GM08714 (cell line): ENCODE results near the gene CLEC2B.

Experiments
- H3K4me3 ChIP-seq: fragments of 200-500 bp; sonication (Bioruptor generic); 2 replicates; pipeline ENCODE4 v1.5.1; 2014; ENCODE audit warnings: mild to moderate bottlenecking, low read length, inconsistent platforms
- ZNF274 ChIP-seq: IDR thresholded peaks from 2 replicates; pipeline ENCODE4 v1.6.1; 2012; ENCODE audit warnings: mild to moderate bottlenecking, low read depth, low read length

Gene CLEC2B

DNA sequence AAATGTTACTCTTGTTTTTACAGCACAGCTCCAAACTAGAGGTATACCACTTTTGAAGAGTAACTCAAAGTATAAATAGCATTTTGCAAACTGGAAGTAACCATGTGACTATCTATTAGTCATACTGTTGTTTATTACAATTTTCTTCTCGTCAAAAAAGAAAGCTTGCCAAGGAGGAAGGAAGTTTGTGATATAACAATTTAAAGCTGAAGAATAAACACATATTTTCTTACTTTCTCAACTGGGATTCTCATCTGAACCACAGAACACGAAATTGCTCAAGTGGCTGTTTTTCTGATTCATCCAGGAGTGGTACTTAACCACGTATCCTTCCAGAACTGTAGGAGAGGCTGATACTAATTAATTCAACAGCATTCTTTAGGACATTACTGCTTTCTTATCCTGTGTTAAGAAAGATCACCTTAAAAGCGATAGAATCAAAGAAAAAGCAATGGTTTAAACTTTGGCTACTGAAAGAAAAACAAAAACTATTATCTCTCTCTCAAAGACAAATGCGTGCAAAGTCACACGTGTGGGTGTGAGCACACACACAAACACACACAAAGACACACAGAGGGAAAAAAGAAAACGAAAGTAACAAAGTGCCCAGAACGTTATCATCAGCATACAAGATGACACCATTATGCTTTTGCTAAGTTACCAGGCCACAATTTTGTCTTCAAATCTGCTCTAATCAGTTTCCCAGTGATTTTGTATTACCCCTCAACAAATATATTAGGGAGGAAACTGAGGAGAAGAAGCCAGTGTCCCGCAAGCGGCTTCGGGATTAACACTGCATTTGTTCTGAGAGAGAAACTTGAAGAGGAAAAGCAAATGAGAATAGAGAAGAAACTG is at the start of gene CLEC2B:
Gene CLEC2B, minus strand, starts transcription at position 48 of the 855 bp plus-strand sequence.
- TF ChIP-seq ZNF274, result no peak
- H3K4me3 ChIP-seq, result peak within 1 kb of the TSS; percentile 56

DNA sequence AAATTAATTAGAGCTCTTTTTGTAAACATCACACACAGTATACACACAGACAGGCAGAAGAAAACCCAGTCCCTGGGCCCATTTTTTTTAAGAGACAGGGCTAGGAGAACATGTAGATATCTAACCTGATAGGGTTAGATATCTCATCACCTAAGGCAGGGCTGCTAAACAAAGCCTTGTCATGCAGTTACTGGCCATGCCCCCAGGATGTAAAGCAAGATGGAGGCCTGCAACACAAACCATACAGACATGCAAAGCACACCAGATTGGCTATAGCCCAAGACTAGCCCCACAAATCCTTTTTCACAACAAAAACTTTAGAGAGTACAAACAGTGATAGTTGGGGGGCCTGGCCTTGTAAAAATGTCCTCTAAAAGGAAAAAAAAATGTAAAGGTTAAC is 42.6 kb upstream of the CLEC2B start:
- H3K4me3 ChIP-seq, result no peak overlapping the region
- no peak for TF ChIP-seq ZNF274

DNA sequence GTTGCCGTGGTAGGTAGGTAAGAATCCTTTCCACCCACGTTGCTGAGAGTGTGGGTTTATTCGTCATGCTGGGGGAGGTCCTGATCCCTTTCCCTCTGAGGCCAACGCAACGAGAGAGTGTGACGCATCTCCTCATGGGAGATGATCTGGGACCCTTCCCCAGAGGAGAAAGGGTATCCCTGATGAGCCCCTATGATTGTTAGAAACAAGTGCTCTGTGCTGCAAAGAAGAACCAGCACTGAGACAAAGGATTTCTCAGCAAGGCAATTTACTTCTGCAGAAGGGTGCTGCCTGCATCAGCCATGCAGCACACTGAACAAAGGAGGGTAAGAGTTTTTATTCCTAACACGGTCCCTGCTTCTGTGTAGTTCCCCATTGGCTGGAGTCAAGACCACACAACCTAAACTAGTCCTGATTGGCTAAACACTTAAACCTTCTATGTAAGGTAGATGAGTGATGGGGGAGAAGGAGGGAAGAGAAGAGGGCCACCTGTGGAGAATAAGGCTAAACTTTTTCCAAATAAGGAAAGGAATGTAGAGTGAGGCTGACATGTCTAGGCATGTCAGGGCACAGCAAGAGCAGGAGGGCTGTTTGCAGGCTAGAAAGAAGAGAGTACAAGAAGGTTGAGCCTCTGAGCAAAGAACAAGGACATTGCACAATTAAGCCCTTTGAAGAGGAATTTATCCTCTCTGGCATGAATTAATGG is 41.7 kb upstream of the CLEC2B start:
- H3K4me3 ChIP-seq, result no peak overlapping the region
- TF ChIP-seq ZNF274, result no peak

DNA sequence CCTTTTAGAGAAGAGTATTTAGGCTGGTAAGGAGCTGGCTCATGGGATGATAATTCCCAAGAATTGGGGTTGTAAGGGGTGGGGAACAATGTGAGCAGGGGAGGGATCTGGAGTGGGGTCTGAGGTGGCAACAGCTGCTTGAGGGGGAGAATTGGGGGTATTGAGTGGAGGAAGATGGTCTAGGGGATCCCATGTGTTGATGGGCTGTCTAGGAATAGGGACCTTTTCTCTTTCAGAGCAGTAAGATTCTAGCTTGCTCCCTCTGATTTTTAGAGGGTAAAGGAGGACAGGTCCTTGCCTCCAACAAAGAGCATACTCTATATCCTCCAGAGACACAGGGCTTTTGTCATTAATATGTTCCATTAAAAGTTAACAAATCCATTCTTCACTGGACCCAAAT is 40.6 kb upstream of the CLEC2B start:
- no peak overlapping the region for H3K4me3 ChIP-seq
- no peak for TF ChIP-seq ZNF274

DNA sequence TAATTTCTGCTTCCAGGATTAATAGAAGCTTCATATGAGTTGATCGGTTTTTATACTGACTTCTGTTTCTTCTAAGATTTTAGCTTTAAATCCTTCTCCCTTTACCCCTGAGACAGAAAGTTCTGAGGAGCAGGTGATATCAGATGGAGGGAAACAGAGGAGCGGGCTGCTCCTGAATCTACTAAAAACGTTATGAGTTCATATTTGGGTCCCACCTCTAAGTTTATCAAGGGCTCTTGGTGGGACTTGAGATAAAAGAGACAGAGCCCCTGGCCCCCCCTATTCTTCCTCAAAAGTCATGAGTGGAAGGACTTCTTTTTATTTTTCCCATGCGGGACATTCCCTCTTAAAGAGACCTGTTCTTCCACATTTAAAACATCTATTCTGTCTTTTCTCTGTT is 39.2 kb upstream of the CLEC2B start:
- no peak overlapping the region for H3K4me3 ChIP-seq
- no peak for TF ChIP-seq ZNF274

DNA sequence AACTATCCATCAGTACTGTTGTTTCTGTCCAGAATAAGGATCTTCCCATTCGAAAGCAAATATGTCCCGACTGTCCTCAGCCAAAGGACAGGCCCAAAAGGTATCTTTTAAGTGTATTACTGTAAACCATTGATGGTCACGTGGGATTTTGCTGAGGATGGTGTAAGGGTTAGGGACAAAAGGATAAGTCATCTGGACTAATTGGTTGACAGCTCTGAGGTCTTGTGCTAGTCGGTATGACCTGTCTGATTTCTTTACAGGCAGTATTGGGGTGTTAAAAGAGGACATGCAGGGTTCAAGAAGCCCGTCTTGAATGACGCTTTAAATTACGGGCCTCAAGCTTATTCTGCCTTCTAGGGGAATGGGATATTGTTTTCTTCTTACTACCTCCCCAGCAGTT is 38.6 kb upstream of the CLEC2B start:
- TF ChIP-seq ZNF274, result no peak
- H3K4me3 ChIP-seq, result no peak overlapping the region

DNA sequence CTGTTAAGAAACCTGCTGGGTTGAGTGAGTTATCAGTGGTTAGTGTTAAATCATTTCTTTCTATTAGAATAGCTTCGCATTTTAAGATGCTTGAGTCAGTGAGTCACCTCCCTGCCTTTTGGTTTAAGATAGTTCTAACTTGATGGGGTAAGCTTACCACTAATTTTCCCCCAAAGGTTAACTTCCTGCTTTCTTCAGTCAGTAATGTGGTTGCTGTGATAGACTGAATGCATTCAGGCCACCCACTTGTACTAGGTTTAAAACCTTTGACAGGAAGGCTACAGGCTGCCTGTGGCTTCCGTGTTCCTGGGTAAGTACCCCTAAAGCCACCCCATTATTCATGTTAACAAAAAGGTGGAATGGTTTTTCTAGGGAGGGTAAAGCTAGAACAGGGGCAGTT is 37.7 kb upstream of the CLEC2B start:
- no peak overlapping the region for H3K4me3 ChIP-seq
- TF ChIP-seq ZNF274, result no peak

DNA sequence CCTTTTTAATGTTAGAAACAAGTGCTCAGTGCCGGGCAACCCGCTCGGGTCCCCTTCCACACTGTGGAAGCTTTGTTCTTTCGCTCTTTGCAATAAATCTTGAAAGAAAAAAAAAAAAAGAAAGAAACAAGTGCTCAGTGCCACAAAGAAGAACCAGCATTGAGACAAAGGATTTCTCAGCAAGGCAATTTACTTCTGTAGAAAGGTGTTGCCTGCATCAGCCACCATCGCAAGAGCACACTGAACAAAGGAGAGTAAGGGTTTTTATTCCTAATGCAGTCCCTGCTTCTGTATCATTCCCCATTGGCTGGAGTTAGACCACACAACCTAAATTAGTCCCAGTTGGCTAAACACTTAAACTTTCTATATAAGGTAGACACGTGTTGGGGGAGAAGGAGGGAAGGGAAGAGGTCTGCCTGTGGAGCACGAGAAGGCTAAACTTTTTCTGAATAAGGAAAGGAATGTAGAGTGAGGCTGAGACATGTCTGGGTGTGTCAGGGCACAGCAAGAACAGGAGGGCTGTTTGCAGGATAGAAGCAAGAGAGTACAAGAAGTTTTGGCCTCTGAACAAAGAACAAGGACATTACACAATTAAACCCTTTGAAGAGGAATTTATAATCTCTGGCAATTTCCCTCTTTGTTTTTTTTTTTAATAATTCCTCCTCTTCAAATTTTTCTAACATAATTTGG is 33.5 kb upstream of the CLEC2B start:
- TF ChIP-seq ZNF274, result no peak
- H3K4me3 ChIP-seq, result no peak overlapping the region

DNA sequence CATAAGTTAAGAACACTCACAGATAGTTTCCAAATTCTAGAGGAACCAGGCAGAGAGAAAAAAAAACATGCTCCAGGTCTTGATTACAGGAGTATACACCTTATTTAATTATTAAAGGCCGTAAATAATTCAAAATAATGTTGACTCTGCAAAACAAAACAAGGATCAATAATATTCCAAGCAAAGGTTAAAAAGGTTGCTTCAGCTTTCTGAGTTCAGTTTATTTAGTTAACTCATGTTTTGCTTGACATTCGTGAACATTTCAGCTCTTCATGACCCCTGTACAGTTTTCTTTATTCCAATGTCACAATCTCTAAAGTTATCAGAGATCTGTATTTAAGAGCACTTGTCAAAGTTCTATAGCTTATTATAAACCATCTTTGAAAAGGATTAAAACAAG is 31.8 kb upstream of the CLEC2B start:
- no peak overlapping the region for H3K4me3 ChIP-seq
- TF ChIP-seq ZNF274, result no peak

DNA sequence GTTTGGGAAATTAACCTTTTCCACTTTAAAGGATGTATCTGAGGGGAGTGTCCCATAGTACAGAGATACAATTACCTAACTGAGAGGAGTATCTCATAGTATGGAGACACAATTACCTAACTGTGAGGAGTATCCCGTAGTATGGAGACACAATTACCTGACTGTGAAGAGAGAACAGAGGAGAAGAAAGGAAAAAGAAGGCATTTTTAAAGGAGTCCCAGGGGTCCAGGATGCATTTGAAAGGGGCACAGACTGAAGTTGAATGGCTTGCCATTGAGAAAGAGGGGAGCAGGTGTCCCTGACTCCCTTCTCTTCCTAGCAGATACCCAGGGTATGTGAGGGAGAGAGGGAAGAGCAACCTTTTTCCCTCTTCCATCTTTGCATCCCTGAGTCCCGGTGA is 30.1 kb upstream of the CLEC2B start:
- no peak for TF ChIP-seq ZNF274
- no peak overlapping the region for H3K4me3 ChIP-seq

DNA sequence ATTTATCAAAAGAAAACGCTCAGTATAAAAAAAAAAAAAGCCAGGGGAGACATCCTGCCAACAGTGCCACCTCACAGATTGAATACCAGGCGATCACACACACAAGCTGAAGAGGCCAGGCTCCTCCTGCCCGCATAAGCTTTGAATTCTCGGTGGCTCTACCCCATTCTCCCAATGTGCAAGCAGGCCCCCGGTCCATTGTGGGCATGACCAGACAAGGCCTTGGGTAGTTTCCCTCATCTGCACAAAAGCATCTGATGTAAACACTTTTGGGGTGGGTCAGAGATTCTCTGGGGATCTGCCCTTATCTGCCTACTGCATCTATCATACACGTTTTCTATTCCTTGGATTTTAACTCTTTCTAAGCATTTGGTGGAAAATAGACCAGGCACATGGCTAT is 28.4 kb upstream of the CLEC2B start:
- no peak for TF ChIP-seq ZNF274
- no peak overlapping the region for H3K4me3 ChIP-seq

DNA sequence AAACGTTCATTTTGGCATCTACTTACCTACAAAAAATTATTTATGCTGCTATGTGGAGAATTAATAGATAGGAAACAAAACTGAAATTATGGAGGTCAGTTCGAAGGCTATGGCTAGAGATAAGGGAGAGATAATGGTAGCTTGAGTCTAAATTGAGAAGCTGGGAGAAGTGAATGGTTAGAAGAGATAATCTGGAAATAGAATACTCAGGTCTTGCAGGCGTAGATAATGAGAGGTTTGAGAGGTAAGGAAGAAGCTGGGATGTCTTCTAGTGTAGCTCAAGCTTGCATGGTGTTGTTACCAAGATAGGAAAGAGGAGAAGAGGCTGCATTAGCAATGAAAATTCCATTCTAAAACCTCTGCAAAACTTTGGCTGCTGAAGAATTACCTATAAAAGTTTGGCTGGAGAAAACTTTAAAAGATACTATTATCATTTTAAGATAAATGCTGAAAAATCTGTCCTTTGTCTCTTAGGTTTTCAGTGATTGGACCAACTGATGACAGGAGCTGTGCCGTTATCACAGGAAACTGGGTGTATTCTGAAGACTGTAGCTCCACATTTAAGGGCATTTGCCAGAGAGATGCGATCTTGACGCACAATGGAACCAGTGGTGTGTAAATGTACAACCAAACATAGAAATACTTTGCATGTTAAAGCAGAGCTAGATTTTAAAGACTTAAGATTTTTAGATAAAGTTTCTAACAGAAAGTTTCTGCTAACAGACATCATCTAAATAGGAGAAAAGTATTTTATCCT is 26.2 kb upstream of the CLEC2B start:
- TF ChIP-seq ZNF274, result no peak
- no peak overlapping the region for H3K4me3 ChIP-seq

DNA sequence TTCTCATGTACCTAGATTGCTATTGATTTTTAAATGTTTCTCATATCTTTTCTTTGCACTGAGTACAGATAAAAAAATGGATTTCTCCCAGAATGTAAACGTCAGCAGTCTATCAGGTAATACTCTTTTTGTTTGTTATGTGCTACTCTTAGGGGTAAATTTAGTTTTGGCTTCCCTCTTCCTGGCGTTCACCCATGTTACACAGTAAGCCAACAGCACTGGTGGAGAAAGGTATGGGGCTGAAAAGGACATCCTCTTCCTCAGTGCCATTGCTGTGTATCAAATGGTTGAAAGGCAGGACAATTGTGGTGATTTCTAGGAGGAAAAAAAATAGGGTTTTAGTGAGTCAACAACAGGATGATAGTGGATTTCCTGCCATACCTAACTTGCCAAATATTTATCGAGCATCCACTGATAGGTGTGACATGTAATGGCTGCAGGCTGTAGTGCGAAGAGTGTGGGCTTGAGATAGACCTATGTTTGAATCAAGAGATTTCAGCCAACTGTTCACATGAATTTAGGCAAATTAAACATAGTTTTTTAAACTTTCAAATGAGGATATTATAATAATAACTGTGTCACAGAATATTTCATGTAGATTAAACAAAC is 19.6 kb upstream of the CLEC2B start:
- H3K4me3 ChIP-seq, result no peak overlapping the region
- TF ChIP-seq ZNF274, result no peak

DNA sequence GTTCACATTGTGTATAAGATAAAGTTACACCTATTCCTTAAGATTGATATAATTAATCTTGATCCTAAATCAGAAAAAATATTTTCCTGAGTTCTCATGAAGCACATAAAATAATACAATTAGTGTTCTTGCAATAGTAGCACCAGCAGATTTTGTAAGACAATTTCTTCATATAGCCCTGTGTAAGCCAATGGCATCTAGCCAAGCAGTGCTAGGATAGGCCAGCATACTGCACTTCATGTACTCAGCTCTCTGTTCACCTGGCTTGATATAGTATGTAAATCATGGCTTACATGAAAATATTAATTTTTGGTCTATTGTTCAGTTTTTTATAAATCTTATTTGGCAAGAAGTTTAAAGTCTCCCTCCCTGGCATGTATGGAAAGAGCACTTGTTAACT is 14.0 kb upstream of the CLEC2B start:
- H3K4me3 ChIP-seq, result no peak overlapping the region
- TF ChIP-seq ZNF274, result no peak
